Measurements from ENCODE around the gene CDH23.

Gene CDH23

DNA sequence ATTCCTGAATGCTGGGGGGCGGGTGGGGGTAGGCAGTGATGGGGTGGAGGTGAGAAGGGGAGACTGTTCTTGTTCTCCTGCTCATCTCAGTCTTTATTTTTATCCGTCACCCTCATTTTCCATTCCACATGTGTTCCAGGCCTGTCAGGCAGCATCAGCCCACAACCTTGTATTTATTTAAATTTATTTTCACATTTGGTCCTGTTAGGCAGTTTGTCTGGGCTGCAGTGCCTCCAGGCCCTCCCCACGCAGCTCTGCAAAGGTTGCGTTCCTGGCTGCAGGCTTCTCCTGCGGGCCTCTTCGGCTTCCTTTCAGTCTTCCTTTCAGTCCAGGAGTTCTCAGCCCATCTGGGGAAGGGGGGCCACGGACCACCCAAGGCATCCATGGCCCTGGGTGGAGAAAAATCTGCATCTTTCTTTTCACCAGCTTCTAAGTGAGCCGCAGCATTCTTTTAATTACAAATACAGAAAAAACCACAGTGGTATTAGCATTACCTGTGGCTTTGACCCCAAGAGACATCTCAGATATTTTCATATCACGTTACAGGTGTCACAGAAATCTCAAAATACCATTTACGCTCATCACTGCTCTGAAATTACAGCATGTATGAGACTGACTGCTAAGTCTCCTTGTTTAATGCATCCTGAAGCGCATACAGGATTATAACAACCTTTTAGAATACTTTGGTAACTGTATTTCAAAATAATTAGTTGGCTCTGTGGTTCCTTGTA lies 228.9 kb downstream of the CDH23 start:
- POLR2A ChIA-PET (ENCODE audit: low non-redundant PET) = no interaction called here
- CTCF ChIA-PET = interaction anchor here (0.5 to 1.0 kb wide), 3 partner anchors 17 to 20 kb away, joined by 3 to 4 read pairs (median 3); no protein-coding TSS in a partner anchor
- H3K27ac ChIP-seq = no peak overlapping the region
- TF ChIP-seq, protein P1, sequence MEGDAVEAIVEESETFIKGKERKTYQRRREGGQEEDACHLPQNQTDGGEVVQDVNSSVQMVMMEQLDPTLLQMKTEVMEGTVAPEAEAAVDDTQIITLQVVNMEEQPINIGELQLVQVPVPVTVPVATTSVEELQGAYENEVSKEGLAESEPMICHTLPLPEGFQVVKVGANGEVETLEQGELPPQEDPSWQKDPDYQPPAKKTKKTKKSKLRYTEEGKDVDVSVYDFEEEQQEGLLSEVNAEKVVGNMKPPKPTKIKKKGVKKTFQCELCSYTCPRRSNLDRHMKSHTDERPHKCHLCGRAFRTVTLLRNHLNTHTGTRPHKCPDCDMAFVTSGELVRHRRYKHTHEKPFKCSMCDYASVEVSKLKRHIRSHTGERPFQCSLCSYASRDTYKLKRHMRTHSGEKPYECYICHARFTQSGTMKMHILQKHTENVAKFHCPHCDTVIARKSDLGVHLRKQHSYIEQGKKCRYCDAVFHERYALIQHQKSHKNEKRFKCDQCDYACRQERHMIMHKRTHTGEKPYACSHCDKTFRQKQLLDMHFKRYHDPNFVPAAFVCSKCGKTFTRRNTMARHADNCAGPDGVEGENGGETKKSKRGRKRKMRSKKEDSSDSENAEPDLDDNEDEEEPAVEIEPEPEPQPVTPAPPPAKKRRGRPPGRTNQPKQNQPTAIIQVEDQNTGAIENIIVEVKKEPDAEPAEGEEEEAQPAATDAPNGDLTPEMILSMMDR (conservative IDR thresholded peaks at IDR 0.05; ENCODE audit: low read depth) = no peak
- DNase-seq (ENCODE audit: low spot score) = no peak

DNA sequence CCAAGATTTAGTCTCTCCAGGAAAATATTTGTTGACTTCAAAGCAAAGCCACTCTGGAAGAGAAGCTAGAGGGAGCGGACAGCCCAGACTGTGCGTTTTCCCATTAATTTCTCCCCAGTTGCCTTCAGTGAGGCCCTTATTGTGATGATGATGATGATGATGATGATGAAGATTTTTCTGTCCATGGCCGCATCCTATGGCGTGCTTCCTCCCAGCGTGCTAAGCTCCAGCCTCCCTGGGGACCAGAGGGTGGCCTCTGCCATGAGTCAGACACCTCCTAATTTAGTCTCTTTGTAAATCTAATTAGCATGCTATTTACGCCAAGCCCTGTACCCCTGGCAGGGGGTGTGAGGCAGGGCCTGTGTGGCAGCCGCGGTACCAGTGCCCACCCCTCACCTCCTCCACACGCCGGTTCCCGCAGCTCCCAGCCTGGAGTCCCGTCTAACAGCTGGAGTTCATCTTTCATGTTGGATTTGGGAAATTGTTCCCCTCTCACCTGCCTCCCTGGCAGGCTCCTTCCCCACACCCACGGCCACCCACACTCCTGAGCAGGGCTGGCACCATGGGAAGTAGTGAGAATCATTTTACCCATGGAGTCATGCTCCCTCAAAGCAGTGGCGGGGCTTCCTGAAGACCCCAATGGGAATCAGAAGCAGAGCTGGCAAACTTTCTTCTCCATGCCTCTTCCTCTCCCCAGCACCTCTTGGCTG lies 230.7 kb downstream of the CDH23 start:
- TF ChIP-seq, protein P1 (conservative IDR thresholded peaks at IDR 0.05; ENCODE audit: low read depth) = no peak
- CTCF ChIA-PET = interaction anchor here (0.7 to 0.9 kb wide), 2 partner anchors 18 to 231 kb away, joined by 3 read pairs; partner anchors contain the start of gene CDH23
- H3K27ac ChIP-seq = no peak overlapping the region
- DNase-seq (ENCODE audit: low spot score) = no peak
- POLR2A ChIA-PET (ENCODE audit: low non-redundant PET) = no interaction called here

DNA sequence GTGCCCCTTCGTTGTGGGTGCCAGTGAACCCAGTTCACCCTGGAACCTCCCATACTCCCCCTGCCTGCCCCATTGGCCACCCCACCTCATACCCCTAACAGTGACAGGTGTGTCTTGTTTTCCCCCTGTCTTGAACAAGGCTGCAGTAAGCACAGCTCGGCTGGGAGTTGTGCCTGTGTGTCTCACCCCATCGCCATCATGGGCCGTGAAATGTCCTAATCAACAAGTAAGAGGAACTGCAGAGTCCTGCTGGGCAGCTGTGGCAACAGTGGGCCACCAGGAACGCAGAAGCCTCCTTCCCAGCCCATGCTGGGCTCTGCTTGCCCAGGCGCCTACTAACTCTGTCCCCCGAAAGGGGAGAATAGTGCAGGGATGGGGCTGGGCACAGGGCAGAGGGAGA lies 231.2 kb downstream of the CDH23 start:
- TF ChIP-seq, protein P1 (conservative IDR thresholded peaks at IDR 0.05; ENCODE audit: low read depth) = no peak
- ChIA-PET CTCF (interaction anchor here (0.6 to 0.9 kb wide), 2 partner anchors 231 to 296 kb away, joined by 3 read pairs; partner anchors contain the start of gene CDH23), POLR2A (ENCODE audit: low non-redundant PET) (no interaction called here)
- H3K27ac ChIP-seq = no peak overlapping the region
- no peak for DNase-seq (ENCODE audit: low spot score)

DNA sequence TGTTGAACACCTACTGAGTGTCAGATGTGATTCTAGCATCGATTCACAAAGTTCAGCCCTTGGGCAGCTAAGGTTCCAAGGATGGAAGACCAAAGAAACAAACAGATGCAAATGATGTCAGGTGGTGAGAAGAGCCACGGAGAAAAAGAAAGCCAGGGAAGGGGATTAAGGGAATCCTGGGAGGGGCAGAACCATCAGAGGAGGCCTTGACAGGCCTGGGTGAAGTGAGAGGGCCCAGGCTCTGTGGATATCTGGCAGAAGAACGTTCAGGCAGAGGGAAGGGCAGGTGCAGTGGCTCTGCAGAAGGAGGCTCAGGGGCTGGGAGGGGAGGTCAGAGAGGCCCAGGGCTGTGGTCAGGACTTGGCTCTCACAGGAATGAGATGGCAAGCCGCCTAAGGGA lies 232.4 kb downstream of the CDH23 start:
- TF ChIP-seq, protein P1 (conservative IDR thresholded peaks at IDR 0.05; ENCODE audit: low read depth) = no peak

DNA sequence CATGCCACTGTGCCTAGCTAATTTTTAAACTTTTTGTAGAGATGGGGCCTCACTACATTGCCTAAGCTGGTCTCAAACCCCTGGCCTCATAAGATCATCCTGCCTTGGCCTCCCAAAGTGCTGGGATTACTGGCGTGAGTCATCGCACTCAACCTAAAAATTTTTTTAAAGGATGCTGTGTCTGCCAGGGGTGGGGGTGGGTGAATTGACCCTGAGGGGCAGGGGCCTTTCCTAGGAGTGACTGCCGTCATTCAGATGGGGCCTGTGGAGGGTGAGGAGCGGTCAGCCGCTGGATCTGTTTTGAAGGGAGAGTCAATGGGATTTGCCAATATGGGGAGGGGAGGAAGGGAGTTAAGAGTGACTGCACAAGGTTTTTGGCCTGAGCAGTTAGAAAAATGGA lies 233.4 kb downstream of the CDH23 start:
- TF ChIP-seq, protein P1 (conservative IDR thresholded peaks at IDR 0.05; ENCODE audit: low read depth) = no peak
- no peak overlapping the region for H3K27ac ChIP-seq
- ChIA-PET POLR2A (ENCODE audit: low non-redundant PET) (no interaction called here), CTCF (interaction anchor here (0.6 to 1.3 kb wide), 2 partner anchors 16 to 119 kb away, joined by 3 to 6 read pairs; no protein-coding TSS in a partner anchor)
- DNase-seq (ENCODE audit: low spot score) = no peak

More for the DNA sequence above, 232.4 kb downstream of the CDH23 start:
- no peak for DNase-seq (ENCODE audit: low spot score)
- ChIA-PET POLR2A (ENCODE audit: low non-redundant PET) (no interaction called here), CTCF (no interaction called here)
- no peak overlapping the region for H3K27ac ChIP-seq

DNA sequence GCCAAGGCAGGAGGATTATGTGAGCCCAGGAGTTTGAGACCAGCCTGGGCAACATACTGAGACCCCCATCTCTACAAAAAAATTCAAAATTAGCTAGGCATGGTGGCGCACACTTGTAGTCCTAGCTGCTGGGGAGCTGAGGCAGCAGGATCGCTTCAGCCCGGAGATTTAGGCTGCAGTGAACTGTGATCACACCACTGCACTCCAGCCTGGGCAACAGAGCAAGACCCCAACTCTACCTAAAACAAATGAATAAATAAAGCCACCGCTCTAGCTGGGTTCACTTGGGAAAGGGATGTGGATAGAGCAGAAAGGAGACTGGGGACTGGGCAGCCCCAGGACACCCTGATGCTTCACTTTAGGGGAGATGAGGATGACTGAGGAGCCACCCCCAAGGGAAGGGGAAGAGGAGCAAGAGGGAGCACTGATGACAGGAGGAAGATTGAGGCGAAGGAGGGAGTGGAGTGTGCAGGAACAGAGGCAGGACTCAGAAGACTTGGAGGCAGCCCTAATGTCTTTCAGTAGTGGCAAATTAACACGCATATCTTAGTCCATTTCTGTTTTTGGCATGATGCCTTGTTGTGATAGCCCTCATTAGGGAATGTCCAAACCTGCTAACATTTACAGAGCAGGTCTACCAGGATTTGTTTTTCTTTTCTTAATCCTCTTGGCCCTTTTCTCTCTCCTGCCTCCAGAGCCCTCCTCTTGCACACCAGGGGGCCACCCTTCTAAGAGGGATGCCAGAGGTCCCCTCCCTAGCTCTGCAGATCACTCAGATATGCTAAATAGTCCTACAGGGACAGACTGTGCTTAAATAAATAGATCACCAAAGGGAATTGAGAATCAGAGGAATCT lies 234.5 kb downstream of the CDH23 start:
- DNase-seq (ENCODE audit: low spot score) = no peak
- POLR2A ChIA-PET (ENCODE audit: low non-redundant PET) = no interaction called here
- TF ChIP-seq, protein P1 (conservative IDR thresholded peaks at IDR 0.05; ENCODE audit: low read depth) = no peak
- H3K27ac ChIP-seq = no peak overlapping the region
- CTCF ChIA-PET = interaction anchor here (1.3 kb wide), 1 partner anchor 15 kb away, joined by 6 read pairs; no protein-coding TSS in a partner anchor

Measured in RWPE1 (cell line).